Loucy (cell line): ENCODE data around the gene NOVA2.

Experiments used
- CTCF ChIP-seq: fragments of 200-600 bp; sonication (generic); conservative IDR thresholded peaks from 2 replicates; pipeline ENCODE4 v1.5.1; 2014; ENCODE audit warnings: mild to moderate bottlenecking, antibody characterized with exemption, low read length
- EZH2phosphoT487 ChIP-seq: fragments of 200-600 bp; IDR thresholded peaks from 2 replicates; pipeline ENCODE4 v1.6.1; 2018; ENCODE audit warnings: antibody characterized with exemption, mild to moderate bottlenecking, moderate library complexity, borderline replicate concordance

- TF ChIP-seq CTCF = no peak
- TF ChIP-seq EZH2phosphoT487 = no peak
Measured at GRCh38 chr19:45998834-45999233, 25.2 kb upstream of the NOVA2 start.
